GM20431 (cell line): ENCODE measurements around the gene MRGPRG.

Source experiments
- in situ Hi-C: fragments of 300-500 bp; cut with MseI, MboI; formaldehyde crosslinking; loops from one replicate; pipeline ENCODE4 v1.15.0; 2020; ENCODE audit warnings: low sequenced_read_pairs; ENCODE audit not compliant: unreplicated experiment

The MRGPRG gene

DNA sequence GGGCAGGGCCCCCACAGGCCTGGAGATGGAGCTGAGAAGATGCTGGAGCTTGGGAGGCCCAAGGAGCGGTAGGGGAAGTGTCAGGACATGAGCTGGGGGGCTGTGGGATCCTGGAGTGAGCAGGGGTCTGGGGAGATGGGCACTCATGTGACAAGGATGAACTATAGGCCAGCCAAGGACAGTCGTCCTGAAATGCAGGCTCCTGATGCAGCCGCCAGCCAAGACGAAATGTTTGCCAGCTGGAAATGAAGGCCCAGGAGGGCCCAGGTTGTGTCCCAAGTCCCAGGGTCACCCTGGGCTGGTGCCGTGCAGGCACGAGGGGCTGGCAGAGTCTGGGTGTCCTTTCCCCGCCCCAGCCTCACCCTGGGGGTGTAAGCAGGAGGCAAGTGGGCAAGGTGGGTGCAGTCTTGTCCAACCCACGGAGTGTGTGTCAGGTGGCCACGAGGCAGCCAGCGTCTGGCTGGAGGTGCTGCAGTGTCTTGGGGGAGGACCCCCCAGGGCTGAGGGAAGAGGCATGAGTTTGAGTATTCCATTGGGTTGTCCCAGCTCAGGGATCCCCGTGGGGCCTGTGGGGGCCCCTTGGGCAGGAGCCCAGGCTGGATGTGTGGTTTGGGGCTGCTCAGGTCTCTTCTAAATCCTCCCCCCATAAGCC is 21.4 kb downstream of the MRGPRG start:
- in situ Hi-C loops, result no loop called here

DNA sequence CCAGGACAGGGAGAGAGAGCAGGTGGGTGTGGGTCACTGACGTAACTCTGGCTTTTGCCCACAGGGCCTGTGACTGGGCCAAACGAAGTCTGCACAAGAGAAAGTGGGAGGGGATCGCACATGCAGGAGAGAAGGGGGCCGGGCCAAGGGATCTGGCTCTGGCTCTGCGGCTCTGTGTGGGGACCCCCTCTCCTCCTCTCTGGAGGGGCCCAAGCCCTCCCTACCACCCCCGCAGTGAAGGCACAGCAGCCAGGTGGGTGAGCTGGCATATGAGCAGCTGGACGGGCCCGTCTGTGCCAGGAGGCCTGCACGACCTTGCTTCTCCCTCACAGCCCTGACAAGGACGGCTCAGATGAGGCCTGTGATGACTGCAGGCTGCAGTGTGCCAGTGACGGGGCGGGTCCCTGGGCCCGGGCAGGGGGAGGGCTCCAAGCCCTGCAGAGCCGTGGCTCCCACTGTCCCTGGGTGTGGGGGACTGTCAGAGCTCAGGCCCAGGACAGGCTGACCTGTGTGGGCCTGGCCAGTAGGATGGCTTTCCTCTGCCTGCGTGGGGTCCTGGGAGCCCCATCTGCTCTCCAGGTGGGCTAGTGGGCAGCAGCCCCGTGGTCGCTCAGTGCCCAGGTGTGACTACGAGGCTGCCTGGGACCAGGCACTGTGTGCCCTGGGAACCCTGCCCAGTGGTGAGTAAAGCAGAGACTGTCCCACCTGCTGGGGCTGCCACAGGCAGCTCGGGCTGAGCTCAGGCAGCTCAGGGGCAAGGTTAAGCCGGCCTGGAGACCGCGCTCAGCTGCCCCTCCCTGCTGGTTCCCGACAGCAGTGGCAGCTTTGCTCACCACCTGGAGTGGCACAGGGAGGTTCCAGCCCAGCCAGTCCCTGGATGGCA is 22.2 kb downstream of the MRGPRG start:
- in situ Hi-C loops, result no loop called here

DNA sequence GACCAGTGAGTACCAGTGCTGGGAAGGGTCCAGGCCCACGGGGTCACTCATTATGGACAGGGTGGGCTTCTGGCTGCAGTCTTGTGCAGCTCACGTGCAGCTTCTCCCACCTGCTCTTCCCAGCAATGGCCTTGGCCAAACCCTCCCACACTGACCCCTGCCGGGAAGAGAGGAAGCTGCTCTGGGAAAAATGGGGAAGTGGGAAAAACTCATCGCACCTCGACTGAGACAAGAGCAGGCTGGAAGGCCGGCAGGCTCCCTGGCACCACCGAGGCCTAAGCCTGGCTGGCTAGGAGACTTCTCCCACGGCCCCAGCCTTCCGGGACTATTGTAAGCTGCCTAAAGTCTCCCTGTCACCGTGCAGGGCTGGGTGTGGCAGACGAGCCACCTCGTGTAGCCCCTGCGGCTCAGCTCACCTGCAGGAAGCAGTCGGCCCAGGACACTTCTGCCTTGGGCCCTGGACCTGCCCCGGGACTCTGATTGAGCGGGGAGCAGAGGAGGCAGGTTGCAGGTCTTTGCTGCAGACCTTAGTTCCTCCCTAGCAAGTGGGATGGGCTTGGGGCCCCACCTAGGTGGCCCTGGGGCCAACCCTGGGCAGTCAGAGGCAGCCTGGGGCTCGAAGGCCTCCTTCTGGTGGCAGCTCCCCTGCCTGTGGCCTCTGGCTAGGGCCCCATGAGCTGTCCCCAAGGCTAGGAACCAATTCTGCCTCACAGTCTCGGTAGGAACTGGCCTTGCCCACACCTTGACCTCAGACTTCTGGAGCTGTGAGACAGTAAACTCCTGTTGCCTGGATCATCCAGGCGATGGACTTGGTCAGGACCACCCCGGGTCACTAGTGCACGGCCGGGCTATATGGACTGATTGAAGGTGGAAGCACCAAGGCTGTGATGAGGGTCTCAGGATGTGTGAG is 23.1 kb downstream of the MRGPRG start:
- in situ Hi-C loops, result no loop called here

DNA sequence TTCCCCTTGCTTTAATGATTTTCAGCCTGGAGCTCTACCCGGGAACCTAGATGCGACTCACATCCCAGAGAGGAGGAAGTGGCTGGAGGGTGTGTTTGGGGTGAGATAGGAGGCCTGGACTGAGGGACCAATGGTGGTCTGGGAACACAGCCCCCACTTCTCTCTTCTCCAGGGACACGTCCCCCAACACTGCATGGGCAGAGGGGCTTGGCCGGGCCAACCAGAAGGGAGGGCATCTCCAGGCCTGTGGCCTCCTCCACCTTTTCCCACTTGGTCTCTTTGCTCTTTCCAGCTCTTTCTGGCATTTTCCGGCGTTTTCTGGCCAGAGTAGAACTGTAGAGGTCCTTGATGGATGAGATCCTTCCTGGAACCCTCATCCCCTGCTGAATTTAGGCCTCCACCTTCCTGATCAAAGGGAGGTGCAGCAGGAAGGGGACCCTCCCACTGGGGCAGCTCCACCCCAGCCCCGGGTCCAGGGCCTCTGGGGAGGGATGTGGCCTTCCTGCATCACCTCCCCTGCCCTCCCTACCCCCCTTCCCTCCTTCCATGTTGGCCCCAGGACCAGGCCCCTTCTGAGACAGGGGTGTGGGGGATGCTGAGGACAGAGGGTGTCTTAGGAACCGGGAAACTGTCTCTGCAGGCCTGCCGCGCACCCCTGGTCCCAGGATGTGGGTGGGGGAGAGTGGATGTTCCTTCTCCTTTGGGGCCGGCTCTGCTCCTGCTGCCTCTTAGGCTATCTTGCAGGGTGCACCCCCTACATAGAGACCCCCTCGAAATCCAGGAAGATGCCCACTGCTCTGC is 24.4 kb downstream of the MRGPRG start:
- in situ Hi-C loops, result no loop called here

DNA sequence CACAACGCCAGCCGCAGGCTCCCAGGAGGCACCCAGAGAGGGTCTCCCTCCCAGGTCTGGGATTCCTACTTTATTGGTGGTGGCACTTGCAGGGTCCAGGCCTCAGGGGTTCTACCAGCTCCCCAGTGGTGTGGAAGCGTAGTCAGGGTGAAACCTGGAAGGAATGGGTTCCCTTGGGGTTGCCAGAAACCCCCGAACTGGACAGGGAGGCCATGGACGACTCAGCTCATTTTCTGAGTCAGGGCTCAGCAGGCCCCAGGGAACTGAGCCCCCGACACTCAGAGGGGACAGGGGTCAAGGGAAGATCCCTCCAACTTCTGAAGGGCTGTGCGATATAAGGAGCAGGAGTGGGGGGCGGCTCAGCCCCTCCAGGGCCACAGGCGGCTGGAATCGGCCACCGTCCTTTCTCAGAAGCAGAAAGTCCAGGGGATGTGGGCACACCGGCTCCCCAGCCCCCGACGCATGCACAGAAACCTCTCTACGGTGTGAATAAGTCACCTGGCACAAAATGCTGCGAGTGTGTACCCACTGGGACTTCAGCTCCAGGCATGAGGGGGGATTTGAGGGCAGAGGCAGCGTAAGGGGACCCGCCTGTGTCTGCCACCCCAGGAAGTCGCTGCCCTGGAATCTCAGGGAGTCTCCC is 25.1 kb downstream of the MRGPRG start:
- in situ Hi-C loops, result no loop called here

DNA sequence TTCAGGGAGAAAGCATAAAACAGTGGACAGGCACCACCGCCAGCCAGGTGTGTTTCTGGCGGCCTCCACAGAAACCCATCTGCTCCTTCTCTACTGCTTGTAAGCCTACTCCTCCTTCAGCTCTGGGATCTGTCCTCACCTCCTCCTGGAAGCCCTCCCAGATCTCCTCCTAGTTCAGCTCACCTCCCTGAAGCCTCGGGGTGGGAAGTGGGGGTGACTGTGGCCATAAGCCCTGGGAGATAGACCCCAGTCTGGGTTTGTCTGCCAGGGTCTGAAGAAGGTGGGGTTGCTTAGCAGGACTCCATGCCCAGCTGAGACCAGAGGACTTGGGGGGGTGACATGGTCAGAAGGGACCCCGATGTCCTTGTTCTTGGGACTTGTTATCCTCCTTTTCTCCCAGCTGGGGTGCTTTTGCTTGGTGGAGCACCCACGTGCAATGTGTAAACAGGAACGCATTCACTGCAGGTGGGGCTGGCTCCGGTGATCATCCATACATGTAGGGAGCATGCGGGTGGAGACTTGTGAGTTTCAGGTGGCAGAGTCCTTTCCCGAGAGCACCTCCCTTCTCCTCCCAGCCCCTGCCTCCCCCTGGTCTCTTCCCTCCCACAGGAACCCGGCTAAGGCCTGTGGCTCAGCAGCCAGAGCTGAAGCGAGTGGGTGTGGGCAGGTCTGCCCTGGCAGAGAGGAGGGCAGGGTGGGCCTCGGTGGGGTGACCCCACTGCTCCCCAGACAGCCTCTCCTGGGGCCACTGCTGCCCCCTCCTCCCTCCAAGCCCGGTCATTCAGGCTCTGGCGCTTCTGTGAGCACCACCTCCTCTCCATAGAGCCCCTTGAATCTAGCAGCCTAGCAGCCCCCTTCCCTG is 25.9 kb downstream of the MRGPRG start:
- in situ Hi-C loops, result no loop called here

DNA sequence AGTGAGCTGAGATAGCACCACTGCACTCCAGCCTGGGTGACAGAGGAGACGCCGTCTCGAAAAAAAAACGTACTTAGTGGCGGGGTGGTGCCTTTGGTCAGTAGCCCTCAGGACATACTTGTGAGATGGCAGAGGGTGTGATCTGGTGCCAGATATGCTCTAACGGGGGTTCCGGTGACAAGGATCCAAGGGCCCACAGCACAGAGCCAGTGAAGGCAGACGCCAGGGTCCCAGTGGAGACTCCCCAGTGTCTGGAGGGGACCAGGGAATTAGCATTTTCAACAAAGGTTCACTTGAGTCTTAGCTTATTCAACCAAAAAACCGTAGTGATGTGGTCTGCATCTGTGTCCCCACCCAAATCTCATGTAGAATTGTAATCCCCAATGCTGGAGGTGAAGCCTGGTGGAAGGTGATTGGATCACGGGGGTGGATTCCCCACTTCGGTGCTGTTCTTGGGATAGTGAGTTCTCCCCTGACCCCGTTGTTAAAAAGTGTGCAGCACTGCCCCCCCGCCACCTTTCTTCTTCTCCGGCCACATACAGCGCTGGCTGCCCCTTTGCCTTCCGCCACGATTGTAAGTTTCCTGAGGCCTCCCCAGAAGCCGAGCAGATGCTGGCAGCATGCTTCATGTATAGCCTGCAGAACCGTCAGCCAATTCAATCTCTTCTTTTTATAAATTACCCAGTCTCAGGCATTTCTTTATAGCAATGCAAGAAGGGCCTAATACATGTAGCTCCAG is 26.9 kb downstream of the MRGPRG start:
- in situ Hi-C loops, result no loop called here

DNA sequence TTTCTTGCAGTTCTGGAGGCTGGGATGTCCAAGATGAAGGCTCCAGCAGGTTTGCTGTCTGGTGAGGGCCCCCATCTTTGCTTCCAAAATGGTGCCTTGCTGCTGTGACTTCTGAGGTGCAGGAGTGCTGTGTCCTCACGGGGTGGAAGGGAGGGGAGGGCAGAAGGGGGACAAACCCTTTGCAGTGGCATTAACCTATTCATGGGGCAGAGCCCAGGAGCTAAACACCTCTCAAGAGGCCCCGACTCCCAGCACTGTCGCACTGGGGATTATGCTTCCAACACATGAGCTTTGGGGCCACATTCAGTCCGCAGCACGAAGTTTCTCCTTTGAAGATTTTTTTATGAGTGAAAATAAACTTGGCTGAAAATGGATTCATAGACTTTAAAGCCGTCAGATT is 28.0 kb downstream of the MRGPRG start:
- in situ Hi-C loops, result no loop called here

DNA sequence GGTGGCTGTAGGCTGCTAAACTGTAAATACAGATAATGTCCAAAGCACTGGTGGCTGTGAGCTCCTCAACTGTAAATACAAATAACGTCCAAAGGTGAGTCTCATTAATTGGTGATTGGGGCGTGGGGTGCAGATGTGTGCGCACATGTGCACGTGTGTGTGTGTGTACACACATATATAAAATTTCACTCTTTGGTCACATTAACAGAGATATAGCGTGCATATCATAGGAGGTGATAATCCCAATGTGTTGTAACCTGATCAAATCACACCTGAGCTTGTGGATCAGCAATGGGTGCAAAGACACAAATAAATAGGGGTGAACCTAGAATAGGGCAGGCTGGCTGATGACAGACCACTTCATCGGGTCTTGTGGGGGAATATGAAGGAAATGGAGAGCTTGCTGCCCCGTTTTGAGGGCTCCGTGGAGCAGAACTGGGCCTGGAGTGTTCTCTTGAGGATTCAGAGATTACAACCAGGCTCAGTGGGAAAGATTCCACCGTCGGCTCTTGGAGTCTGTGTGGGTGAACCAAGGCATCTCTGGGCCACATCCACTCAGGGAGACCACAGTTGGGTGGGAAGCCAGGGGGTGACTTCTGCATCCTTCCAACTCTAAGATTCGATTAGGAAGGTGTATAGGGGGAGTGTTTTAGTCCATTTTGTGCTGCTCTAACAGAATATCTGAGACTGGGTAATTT is 28.6 kb downstream of the MRGPRG start:
- in situ Hi-C loops, result no loop called here

DNA sequence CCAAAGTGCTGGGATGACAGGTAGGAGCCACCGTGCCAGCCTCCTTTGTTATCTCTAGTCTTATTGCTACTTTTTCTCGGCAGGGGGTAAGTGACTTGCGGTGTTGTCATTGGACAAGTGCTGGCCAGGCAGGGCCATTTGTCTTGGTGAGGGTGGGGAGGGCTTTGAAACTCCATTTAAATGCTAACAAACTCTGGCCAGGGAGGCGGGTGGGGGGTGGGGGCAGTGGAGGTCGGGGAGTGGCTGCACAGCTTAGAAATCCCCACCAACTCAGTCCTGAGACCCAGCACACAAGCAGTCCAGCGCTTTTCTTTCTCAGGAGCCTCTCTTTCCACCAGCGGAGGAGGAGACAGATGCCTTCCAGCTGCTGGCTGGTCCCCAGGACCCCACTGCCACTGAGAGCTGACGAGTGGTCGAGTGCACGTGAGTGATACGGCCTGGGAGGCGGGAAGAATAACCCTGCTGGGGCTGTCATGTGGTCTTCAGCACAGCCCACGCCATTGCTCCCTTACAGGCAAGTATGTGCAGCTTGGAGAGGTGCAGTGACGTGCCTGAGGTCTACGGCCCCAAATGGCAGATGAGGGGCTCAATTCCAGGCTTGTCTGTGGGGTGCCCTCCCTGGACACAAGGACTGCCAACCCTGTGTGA is 29.3 kb downstream of the MRGPRG start:
- in situ Hi-C loops, result no loop called here

DNA sequence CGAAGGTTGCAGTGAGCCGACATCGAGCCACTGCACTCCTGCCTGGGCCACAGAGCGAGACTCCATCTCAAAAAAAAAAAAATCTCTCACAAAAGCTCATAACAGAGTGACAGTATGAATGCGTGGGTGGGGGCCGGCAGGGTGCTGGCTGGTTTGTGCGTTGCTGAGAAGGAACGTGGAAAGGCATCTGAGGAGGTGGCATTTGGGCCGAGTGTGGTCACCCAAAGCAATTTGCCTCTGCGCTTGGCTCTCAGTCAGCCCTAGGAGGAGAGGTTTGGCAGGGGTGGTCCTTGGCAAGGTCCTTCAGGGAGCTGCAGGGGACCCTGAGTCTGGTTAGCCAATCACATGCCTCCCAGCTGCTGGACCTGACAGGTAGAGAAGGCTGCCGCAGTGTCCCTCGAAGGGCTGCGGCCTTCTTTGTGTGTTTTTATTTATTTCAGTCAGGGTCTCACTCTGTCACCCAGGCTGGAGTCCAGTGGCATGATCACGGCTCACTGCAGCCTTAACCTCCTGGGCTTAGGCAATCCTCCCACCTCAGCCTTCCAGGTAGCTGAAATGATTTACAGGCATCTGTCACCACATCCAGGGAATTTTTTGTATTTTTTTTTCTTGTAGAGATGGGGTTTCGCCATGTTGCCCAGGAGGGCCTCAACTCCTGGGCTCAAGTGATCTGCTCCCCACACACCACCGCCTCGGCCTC is 30.0 kb downstream of the MRGPRG start:
- in situ Hi-C loops, result no loop called here

DNA sequence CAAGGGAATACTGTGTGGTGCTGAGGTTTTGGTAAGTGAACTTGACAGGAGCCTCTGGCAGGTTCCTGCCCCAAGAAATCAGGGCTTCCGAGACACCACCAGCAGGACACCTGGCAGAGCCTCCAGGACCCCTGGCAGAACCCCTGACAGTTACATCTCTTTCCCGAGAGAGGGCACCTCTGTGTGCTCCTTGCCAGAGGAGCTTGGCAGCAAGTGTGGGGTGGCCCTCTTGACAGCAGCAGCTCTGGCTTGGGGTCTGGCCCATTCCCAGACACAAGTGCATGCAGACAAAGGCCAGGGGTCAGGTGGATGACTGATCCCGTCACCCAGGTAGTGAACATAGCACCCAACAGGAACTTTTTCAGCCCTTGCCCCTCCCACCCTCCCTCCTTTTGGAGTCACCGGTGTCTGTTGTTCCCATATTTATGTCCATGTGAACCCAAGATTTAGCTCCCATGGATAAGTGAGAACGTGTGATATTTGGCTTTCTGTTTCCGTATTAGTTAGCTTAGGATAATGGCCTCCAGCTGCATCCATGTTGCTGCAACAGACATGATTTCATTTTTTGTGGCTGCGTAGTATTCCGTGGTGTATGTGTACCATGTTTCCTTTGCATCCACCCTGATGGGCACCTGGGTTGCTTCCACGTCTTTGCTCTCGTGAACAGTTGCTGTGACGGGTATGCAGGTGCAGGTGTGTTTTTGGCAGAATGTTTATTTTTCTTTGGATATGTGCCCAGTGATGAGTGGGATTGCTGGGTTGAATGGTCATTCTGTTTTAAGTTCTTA is 32.3 kb downstream of the MRGPRG start:
- in situ Hi-C loops, result no loop called here

DNA sequence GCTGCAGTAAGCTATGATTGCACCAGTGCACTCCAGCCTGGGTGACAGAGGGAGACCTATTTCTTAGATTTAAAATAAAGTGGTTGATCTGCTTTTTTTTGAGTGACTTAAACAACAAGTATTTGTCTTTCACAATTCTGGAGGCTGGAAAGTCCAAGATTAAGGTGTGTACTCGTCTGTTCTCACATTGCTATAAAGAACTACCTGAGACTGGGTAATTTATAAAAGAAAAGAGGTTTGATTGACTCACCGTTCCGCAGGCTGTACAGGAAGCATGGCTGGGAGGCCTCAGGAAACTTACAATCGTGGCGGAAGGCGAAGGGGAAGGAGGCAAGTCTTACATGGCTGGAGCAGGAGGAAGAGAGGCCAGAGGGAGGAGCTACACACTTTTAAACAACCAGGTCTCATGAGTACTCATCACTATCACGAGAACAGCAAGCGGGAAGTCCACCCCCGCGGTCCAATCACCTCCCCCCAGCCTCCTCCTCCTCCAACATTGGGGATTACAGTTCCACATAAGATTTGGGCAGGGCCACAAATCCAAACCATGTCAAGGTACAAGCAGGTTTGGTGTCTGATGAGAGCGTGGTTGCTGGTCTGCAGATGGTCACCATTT is 33.8 kb downstream of the MRGPRG start:
- in situ Hi-C loops, result no loop called here

DNA sequence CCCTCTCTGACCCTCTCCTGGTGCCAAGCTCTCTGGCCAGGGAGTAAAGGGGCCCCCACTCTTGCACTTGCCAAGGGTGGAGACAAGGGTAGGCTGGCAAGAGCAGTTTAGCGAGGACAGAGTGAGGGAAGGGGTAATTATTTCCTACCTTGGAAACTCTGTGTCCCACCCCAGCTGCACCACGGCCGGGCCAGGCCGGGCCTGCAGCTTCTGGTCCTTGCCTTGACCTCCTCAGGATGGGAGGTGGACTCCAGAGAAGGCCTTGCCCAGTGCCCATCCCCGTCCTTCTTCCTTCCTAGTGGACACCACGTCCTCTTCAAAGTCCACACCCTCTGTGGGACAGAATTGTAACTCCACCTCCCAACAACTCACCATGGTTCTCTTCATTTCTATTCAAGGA is 35.1 kb downstream of the MRGPRG start:
- in situ Hi-C loops, result no loop called here

DNA sequence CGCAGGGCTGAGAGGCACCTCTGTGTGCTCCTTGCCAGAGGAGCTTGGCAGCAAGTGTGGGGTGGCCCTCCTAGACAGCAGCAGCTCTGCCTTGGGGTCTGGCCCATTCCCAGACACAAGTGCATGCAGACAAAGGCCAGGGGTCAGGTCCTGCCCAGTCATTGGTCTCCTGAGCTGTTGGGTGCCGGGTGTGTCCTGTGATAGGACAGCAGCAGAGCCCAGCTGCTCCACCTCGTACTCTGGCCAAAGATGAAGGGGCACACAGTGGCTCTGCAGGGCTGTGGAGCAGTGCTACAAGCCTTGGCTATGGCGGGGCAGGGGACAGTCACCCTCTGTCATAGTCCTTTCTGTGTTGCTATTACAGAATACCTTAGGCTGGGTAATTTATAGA is 36.2 kb downstream of the MRGPRG start:
- in situ Hi-C loops, result no loop called here
